CD14-positive monocyte (primary cell): ENCODE measurements around the gene CCDC82. TPM values are rescaled to one million over a fixed set of nuclear protein-coding genes. Genes with fewer than 3 reads are reported as not detected.

Experiments used
- DNase-seq, 3 donors: peaks; one replicate each; pipeline ENCODE4 v3.0.0-alpha.2; 2011 to 2022
- H2AFZ ChIP-seq: 2 replicates; pipeline ENCODE4 v1.6.0; 2012; ENCODE audit warnings: mild to moderate bottlenecking, low read depth, low read length, inconsistent platforms; ENCODE audit not compliant: insufficient read depth, poor library complexity, severe bottlenecking
- H3K27ac ChIP-seq, 2 donors: 1 replicate in 1 of 2; 2 replicates in 1 of 2; pipeline ENCODE4 v1.5.1; 2012 to 2013; ENCODE audit warnings: low read length in 2 of 2, control low read depth in 1 of 2, inconsistent platforms in 1 of 2, low read depth in 1 of 2, mild to moderate bottlenecking in 1 of 2
- H3K27me3 ChIP-seq, 2 donors: one replicate each; pipeline versions ENCODE4 v1.6.0 to v1.6.1; 2011 to 2013; ENCODE audit warnings: low read length in 2 of 2; ENCODE audit not compliant: control insufficient read depth in 2 of 2, insufficient read depth in 2 of 2
- H3K36me3 ChIP-seq, 2 donors: replicated peaks in 1 of 2; 1 replicate in 1 of 2; 2 replicates in 1 of 2; pipeline versions ENCODE4 v1.5.1 to v1.6.1; 2012 to 2013; ENCODE audit warnings: low read length in 2 of 2, control low read depth in 1 of 2, inconsistent platforms in 1 of 2, mild to moderate bottlenecking in 1 of 2; ENCODE audit not compliant: insufficient read depth in 2 of 2, control insufficient read depth in 1 of 2
- H3K4me1 ChIP-seq, 2 donors: 1 replicate in 1 of 2; 2 replicates in 1 of 2; pipeline versions ENCODE4 v1.5.1 to v1.6.1; 2012 to 2013; ENCODE audit warnings: low read length in 2 of 2, control low read depth in 1 of 2, inconsistent platforms in 1 of 2, mild to moderate bottlenecking in 1 of 2, moderate library complexity in 1 of 2; ENCODE audit not compliant: insufficient read depth in 2 of 2, control insufficient read depth in 1 of 2
- H3K4me2 ChIP-seq: replicated peaks from 2 replicates; pipeline ENCODE3; 2012; ENCODE audit warnings: low read length, moderate library complexity, mild to moderate bottlenecking; ENCODE audit not compliant: poor library complexity, severe bottlenecking; ENCODE audit errors: extremely low read depth
- H3K4me3 ChIP-seq, 3 experiments: fragments of 200-600 bp in 1 of 3; sonication (generic) in 1 of 3; replicated peaks in 1 of 3; 1 replicate in 2 of 3; 2 replicates in 1 of 3; pipeline ENCODE4 v1.5.1; 2011 to 2013; ENCODE audit warnings: low read length in 3 of 3, mild to moderate bottlenecking in 3 of 3, control low read depth in 2 of 3, low read depth in 2 of 3, inconsistent platforms in 1 of 3, moderate library complexity in 1 of 3
- H3K79me2 ChIP-seq: 2 replicates; pipeline ENCODE4 v1.6.0; 2012; ENCODE audit warnings: mild to moderate bottlenecking, control low read depth, inconsistent platforms, low read length, moderate library complexity; ENCODE audit not compliant: insufficient read depth
- H3K9ac ChIP-seq: 2 replicates; pipeline ENCODE4 v1.6.0; 2017; ENCODE audit warnings: low read length, mild to moderate bottlenecking; ENCODE audit not compliant: insufficient read depth, poor library complexity, severe bottlenecking
- H3K9me3 ChIP-seq, 2 donors: replicated peaks in 1 of 2; 1 replicate in 1 of 2; 2 replicates in 1 of 2; pipeline versions ENCODE4 v1.5.1 to v1.6.1; 2012 to 2013; ENCODE audit warnings: low read length in 2 of 2, control low read depth in 1 of 2; ENCODE audit not compliant: control insufficient read depth in 1 of 2, insufficient read depth in 1 of 2
- H4K20me1 ChIP-seq: 2 replicates; pipeline ENCODE4 v1.6.0; 2012; ENCODE audit warnings: mild to moderate bottlenecking, low read length, control low read depth, moderate library complexity; ENCODE audit not compliant: insufficient read depth
- H3K27ac Mint-ChIP-seq, 7 donors: one replicate each; pipeline ENCODE4 v1.8.0; 2020; ENCODE audit warnings: mild to moderate bottlenecking in 7 of 7, mixed read lengths in 7 of 7, moderate library complexity in 6 of 7, inconsistent platforms in 2 of 7
- H3K27me3 Mint-ChIP-seq, 3 donors: one replicate each; pipeline ENCODE4 v1.8.0; 2021 to 2022; ENCODE audit warnings: low read depth in 3 of 3, mild to moderate bottlenecking in 3 of 3, mixed read lengths in 3 of 3, moderate library complexity in 3 of 3, inconsistent platforms in 1 of 3
- H3K36me3 Mint-ChIP-seq, 2 donors: one replicate each; pipeline ENCODE4 v1.8.0; 2020; ENCODE audit warnings: mixed read lengths in 2 of 2, inconsistent platforms in 1 of 2, mild to moderate bottlenecking in 1 of 2
- H3K4me1 Mint-ChIP-seq: one replicate; pipeline ENCODE4 v1.8.0; 2020; ENCODE audit warnings: mild to moderate bottlenecking, mixed read lengths
- H3K4me3 Mint-ChIP-seq, 2 donors: one replicate each; pipeline ENCODE4 v1.8.0; 2020; ENCODE audit warnings: mild to moderate bottlenecking in 2 of 2, mixed read lengths in 2 of 2, moderate library complexity in 1 of 2
- H3K9me3 Mint-ChIP-seq, 7 donors: one replicate each; pipeline ENCODE4 v1.8.0; 2020 to 2022; ENCODE audit warnings: mixed read lengths in 7 of 7, mild to moderate bottlenecking in 6 of 7, moderate library complexity in 6 of 7, inconsistent platforms in 2 of 7
- CTCF ChIP-seq: fragments of 200-600 bp; IDR thresholded peaks from one replicate; pipeline ENCODE4 v1.8.0; 2022; ENCODE audit warnings: antibody characterized with exemption, mild to moderate bottlenecking
- WGBS: methylation state at CpG from one replicate; pipeline ENCODE4 v1.1.5; 2013; ENCODE audit warnings: missing lambda C conversion rate; ENCODE audit not compliant: insufficient coverage; 5-methylcytosine and 5-hydroxymethylcytosine counted together
- intact Hi-C, 2 donors: fragments of 100-400 bp; cut with micrococcal nuclease; formaldehyde crosslinking; loops; one replicate each; pipeline versions ENCODE4 v1.15.0 to v1.15.1; 2023
- polyA plus RNA-seq, 3 donors: library from polyadenylated mRNA; depleted of rRNA in 1 of 3; unstranded in 2 of 3; stranded (reverse) in 1 of 3; fragments of 300-500 nt in 2 of 3; fragments of >200 nt in 1 of 3; fragmentation: Illumina TruSeq in 2 of 3; gene quantifications; 1 replicate in 2 of 3; 2 replicates in 1 of 3; pipeline ENCODE4 v1.2.3, GENCODE V29; 2012 to 2021

The CCDC82 gene
- polyA plus RNA-seq, 3 donors: 10.7 to 18.2 (median 12.2) TPM

- H3K27me3 Mint-ChIP-seq: no peaks in the 10 kb centered on the region
- Histone ChIP-seq H3K27me3 (no peaks in the 10 kb centered on the region), H3K9me3 (no peaks in the 10 kb centered on the region), H3K27ac (no peak overlapping the region), H3K79me2 (no peaks in the 10 kb centered on the region), H2AFZ (no peak overlapping the region), H4K20me1 (no peaks in the 10 kb centered on the region), H3K4me2 (no peak overlapping the region), H3K4me1 (no peaks in the 10 kb centered on the region), H3K4me3 (no peak overlapping the region), H3K9ac (no peak overlapping the region), H3K36me3 (peaks cover 42 to 88% of the 10 kb centered on the region in 2 donors)
- DNase-seq: no peak
- no peaks in the 10 kb centered on the region for H3K4me1 Mint-ChIP-seq
- H3K36me3 Mint-ChIP-seq: peaks cover 59 to 64% of the 10 kb centered on the region in 2 donors
- no peak overlapping the region for H3K4me3 Mint-ChIP-seq
- intact Hi-C loops: no loop called here
- WGBS: no CpG with 5 or more reads among the region's 3 CpGs
- TF ChIP-seq CTCF: no peak
- peak overlapping the region in 2 of 7 donors; percentile 42 to 51 for H3K27ac Mint-ChIP-seq
- no peaks in the 10 kb centered on the region for H3K9me3 Mint-ChIP-seq
These were observed 31.4 kb downstream of the CCDC82 start for GRCh38 chr11:96358321-96358720.

GRCh38 chr11:96357794-96358193 is 31.9 kb downstream of the CCDC82 start:
- no peak for TF ChIP-seq CTCF
- H3K79me2 ChIP-seq: no peaks in the 10 kb centered on the region

More at GRCh38 chr11:96357794-96358193, 31.9 kb downstream of the CCDC82 start:
- Histone ChIP-seq H3K4me2 (no peak overlapping the region), H3K4me3 (no peak overlapping the region), H3K27ac (no peak overlapping the region), H3K36me3 (peaks cover 43 to 84% of the 10 kb centered on the region in 2 donors), H4K20me1 (no peaks in the 10 kb centered on the region), H3K27me3 (no peaks in the 10 kb centered on the region), H3K9ac (no peak overlapping the region), H3K9me3 (no peaks in the 10 kb centered on the region), H3K4me1 (no peaks in the 10 kb centered on the region), H2AFZ (no peak overlapping the region)
- intact Hi-C loops: no loop called here
- 100% methylated on average over 1 of the region's 1 CpG for WGBS
- Mint-ChIP-seq H3K4me1 (no peaks in the 10 kb centered on the region), H3K27ac (no peak overlapping the region), H3K36me3 (peaks cover 57 to 58% of the 10 kb centered on the region in 2 donors), H3K27me3 (no peaks in the 10 kb centered on the region), H3K4me3 (no peak overlapping the region), H3K9me3 (no peaks in the 10 kb centered on the region)
- no peak for DNase-seq
